K562 (cell line): ENCODE measurements around the gene LY6G6D. TPM values are rescaled to one million over a fixed set of nuclear protein-coding genes. Genes with fewer than 3 reads are reported as not detected.

Experiments
- KAT2B ChIP-seq: IDR thresholded peaks from one replicate; pipeline ENCODE4 v1.6.1; 2012; ENCODE audit warnings: low read depth, mild to moderate bottlenecking, control low read depth, inconsistent platforms, low read length, moderate library complexity
- LCOR ChIP-seq: sonication (generic); formaldehyde crosslinking; IDR thresholded peaks from 2 replicates; pipeline ENCODE4 v1.8.0; 2022; ENCODE audit warnings: mild to moderate bottlenecking, missing genetic modification reagents
- MEF2A ChIP-seq: IDR thresholded peaks from 2 replicates; pipeline ENCODE4 v1.6.1; 2011; ENCODE audit warnings: low read depth, mild to moderate bottlenecking, low read length, moderate library complexity; ENCODE audit not compliant: control insufficient read depth
- MEF2D ChIP-seq: conservative IDR thresholded peaks from 2 replicates; pipeline ENCODE4 v1.6.1; 2016; ENCODE audit warnings: low read depth, missing genetic modification characterization, missing compliant biosample characterization
- RBM22 ChIP-seq: fragments of 200-400 bp; formaldehyde crosslinking; IDR thresholded peaks from 2 replicates; pipeline ENCODE4 v1.6.1; 2018; ENCODE audit warnings: low read length, low read depth; ENCODE audit not compliant: poor library complexity, severe bottlenecking
- RFX7 ChIP-seq: fragments of 250-450 bp; sonication (Bioruptor Pico); IDR thresholded peaks from 2 replicates; pipeline ENCODE4 v1.5.1; 2021; ENCODE audit warnings: mild to moderate bottlenecking
- SAP30 ChIP-seq: fragments of 200-600 bp; sonication (generic); IDR thresholded peaks from 2 replicates; pipeline ENCODE4 v1.6.1; 2012; ENCODE audit warnings: borderline replicate concordance, low read depth, mild to moderate bottlenecking, moderate library complexity, low read length, control low read depth, inconsistent platforms; ENCODE audit not compliant: insufficient read depth, poor library complexity, severe bottlenecking
- TAF1 ChIP-seq: IDR thresholded peaks from 2 replicates; pipeline ENCODE4 v1.6.1; 2011; ENCODE audit warnings: mild to moderate bottlenecking, low read length, moderate library complexity; ENCODE audit not compliant: insufficient read depth, control insufficient read depth, severe bottlenecking; ENCODE audit errors: extremely low read depth
- ZBTB17 ChIP-seq: fragments of 450-650 bp; formaldehyde crosslinking; IDR thresholded peaks from 2 replicates; pipeline ENCODE4 v1.4.0; 2020; ENCODE audit warnings: mild to moderate bottlenecking
- ZKSCAN8 ChIP-seq: fragments of 200-800 bp; sonication (Bioruptor generic); IDR thresholded peaks from 2 replicates; pipeline ENCODE4 v1.6.1; 2016; ENCODE audit warnings: missing genetic modification characterization, missing compliant biosample characterization
- ZNF143 ChIP-seq: sonication (generic); formaldehyde crosslinking; IDR thresholded peaks from 2 replicates; pipeline ENCODE4 v1.9.0; 2022; ENCODE audit warnings: mild to moderate bottlenecking, missing genetic modification reagents
- ZNF384 ChIP-seq: IDR thresholded peaks from 2 replicates; pipeline ENCODE4 v1.6.1; 2012; ENCODE audit warnings: low read depth, low read length, improper control_type of control experiment
- ZNF785 ChIP-seq: fragments of 250-450 bp; sonication (Bioruptor Pico); IDR thresholded peaks from 2 replicates; pipeline ENCODE4 v1.4.0; 2020; ENCODE audit warnings: mild to moderate bottlenecking
- polyA plus RNA-seq, 8 experiments: library from polyadenylated mRNA; depleted of rRNA in 4 of 8; stranded (reverse) in 5 of 8; unstranded in 3 of 8; fragments of >200 nt; fragmentation: Nextera tagmentation in 2 of 8; fragmentation: Illumina TruSeq in 1 of 8; extraction: Ambion mirVana in 2 of 8; extraction: Trizol in 1 of 8; gene quantifications; 2 replicates each; pipeline versions ENCODE4 v1.2.1 to v1.2.3, GENCODE V29; 2011 to 2014; ENCODE audit warnings: inconsistent platforms in 1 of 8, missing spikeins in 1 of 8
- total RNA-seq, 7 experiments: library from RNA; depleted of rRNA in 6 of 7; stranded (reverse); fragments of >200 nt in 6 of 7; fragmentation: Illumina TruSeq in 2 of 7; extraction: Trizol in 2 of 7; gene quantifications; 2 replicates each; pipeline versions ENCODE4 v1.2.1 to v1.2.3, GENCODE V29; 2011 to 2021; ENCODE audit warnings: low replicate concordance in 1 of 7
- TF ChIP-seq, protein P1 (sequence below), 2 experiments: fragments of 250-450 bp in 1 of 2; fragments of 450-650 bp in 1 of 2; sonication (Bioruptor Pico) in 1 of 2; IDR thresholded peaks; 2 replicates each; pipeline versions ENCODE4 v1.6.1 to v1.8.0; 2016 to 2021; ENCODE audit warnings: mild to moderate bottlenecking in 2 of 2, moderate library complexity in 2 of 2, missing compliant biosample characterization in 1 of 2, missing genetic modification characterization in 1 of 2
- TF ChIP-seq, protein P2 (sequence below): fragments of 450-650 bp; IDR thresholded peaks from one replicate; pipeline ENCODE4 v1.6.1; 2018; ENCODE audit warnings: mild to moderate bottlenecking, moderate library complexity; ENCODE audit not compliant: partially characterized antibody
- TF ChIP-seq, protein P3 (sequence below): sonication (generic); formaldehyde crosslinking; IDR thresholded peaks from 2 replicates; pipeline ENCODE4 v1.8.0; 2022; ENCODE audit warnings: mild to moderate bottlenecking, missing genetic modification reagents, borderline replicate concordance
- TF ChIP-seq, protein P4 (sequence below), 3 experiments: fragments of 200-800 bp in 1 of 3; sonication (Bioruptor generic) in 1 of 3; sonication (generic) in 1 of 3; formaldehyde crosslinking in 1 of 3; IDR thresholded peaks; 2 replicates each; pipeline versions ENCODE4 v1.6.1 to v1.8.0; 2016 to 2022; ENCODE audit warnings: mild to moderate bottlenecking in 2 of 3, missing compliant biosample characterization in 2 of 3, missing genetic modification characterization in 2 of 3, missing genetic modification reagents in 1 of 3

The LY6G6D gene
- total and polyA plus RNA-seq, 9 of the 15 experiments (the other 6 are each of a cell fraction or from before 2014, with no cell fraction given): 0.30 to 0.38 TPM; not detected in 7

DNA sequence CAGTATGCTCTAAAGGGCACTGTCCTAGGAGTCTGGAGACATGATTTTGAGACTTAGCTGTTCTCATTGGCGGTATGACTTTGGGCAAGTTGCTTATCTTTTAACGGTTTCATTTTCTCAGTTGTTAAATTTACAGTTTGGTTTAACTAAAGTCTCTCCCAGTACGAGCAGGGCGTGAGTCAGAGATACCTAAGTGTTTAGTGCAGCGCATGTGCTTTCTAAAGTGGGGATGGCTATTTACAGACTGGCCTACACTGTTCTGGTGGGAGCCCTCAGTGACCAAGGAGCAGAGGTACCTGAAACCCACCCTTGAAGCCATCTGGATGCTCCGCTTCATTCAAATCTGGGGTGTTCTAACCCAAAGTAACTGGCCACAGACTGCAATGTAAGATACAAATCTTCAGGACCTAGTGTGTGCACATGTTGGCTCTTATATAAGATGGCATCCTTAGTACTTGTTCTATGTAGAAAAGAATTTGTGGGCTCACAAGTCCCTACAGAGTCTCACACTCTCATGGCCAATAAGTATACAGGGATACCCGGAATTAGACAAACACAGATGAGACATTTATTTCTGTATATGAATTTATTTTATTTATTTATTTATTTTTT is 35.4 kb downstream of the LY6G6D start (continued):
- TF ChIP-seq, protein P1, sequence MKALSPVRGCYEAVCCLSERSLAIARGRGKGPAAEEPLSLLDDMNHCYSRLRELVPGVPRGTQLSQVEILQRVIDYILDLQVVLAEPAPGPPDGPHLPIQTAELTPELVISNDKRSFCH (CRISPR knock-in tag; IDR thresholded peaks at IDR 0.05): no peak
- TF ChIP-seq, protein P1 (tag; IDR thresholded peaks at IDR 0.05): no peak
- TF ChIP-seq, protein P2, sequence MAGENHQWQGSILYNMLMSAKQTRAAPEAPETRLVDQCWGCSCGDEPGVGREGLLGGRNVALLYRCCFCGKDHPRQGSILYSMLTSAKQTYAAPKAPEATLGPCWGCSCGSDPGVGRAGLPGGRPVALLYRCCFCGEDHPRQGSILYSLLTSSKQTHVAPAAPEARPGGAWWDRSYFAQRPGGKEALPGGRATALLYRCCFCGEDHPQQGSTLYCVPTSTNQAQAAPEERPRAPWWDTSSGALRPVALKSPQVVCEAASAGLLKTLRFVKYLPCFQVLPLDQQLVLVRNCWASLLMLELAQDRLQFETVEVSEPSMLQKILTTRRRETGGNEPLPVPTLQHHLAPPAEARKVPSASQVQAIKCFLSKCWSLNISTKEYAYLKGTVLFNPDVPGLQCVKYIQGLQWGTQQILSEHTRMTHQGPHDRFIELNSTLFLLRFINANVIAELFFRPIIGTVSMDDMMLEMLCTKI: no peak
- TF ChIP-seq RBM22: no peak
- no peak for TF ChIP-seq TAF1
- TF ChIP-seq LCOR (CRISPR knock-in tag): 0 out of 2 replicates have a peak, but pooled peaks have one; percentile 39
- TF ChIP-seq MEF2D (tag): no peak
- TF ChIP-seq ZNF384: no peak
- TF ChIP-seq, protein P3, sequence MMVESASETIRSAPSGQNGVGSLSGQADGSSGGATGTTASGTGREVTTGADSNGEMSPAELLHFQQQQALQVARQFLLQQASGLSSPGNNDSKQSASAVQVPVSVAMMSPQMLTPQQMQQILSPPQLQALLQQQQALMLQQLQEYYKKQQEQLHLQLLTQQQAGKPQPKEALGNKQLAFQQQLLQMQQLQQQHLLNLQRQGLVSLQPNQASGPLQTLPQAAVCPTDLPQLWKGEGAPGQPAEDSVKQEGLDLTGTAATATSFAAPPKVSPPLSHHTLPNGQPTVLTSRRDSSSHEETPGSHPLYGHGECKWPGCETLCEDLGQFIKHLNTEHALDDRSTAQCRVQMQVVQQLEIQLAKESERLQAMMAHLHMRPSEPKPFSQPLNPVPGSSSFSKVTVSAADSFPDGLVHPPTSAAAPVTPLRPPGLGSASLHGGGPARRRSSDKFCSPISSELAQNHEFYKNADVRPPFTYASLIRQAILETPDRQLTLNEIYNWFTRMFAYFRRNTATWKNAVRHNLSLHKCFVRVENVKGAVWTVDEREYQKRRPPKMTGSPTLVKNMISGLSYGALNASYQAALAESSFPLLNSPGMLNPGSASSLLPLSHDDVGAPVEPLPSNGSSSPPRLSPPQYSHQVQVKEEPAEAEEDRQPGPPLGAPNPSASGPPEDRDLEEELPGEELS (CRISPR knock-in tag): no peak
- no peak for TF ChIP-seq ZNF143 (CRISPR knock-in tag)
- TF ChIP-seq MEF2A: no peak
- TF ChIP-seq RFX7 (CRISPR knock-in tag): no peak
- TF ChIP-seq KAT2B: no peak
- no peak for TF ChIP-seq ZKSCAN8 (CRISPR knock-in tag)
- TF ChIP-seq ZNF785 (CRISPR knock-in tag): no peak
- no peak for TF ChIP-seq SAP30
- TF ChIP-seq ZBTB17 (CRISPR knock-in tag): 0 out of 2 replicates have a peak, but pooled peaks have one; percentile 27
- TF ChIP-seq, protein P4, sequence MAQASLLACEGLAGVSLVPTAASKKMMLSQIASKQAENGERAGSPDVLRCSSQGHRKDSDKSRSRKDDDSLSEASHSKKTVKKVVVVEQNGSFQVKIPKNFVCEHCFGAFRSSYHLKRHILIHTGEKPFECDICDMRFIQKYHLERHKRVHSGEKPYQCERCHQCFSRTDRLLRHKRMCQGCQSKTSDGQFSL (CRISPR knock-in tag; IDR thresholded peaks at IDR 0.05): no peak
- TF ChIP-seq, protein P4 (tag; IDR thresholded peaks at IDR 0.05): no peak
